AG09319 (cell line): ENCODE results near the gene CTNND2.

ENCODE experiments used
- DNase-seq: peaks from one replicate; pipeline ENCODE4 v3.0.0-alpha.2; 2010; ENCODE audit warnings: low read depth; ENCODE audit errors: extremely low read depth
- TF ChIP-seq, protein P1 (sequence below): IDR thresholded peaks from 2 replicates; pipeline ENCODE4 v1.5.1; 2011; ENCODE audit warnings: low read depth, mild to moderate bottlenecking, inconsistent platforms, low read length, moderate library complexity

Gene CTNND2

DNA sequence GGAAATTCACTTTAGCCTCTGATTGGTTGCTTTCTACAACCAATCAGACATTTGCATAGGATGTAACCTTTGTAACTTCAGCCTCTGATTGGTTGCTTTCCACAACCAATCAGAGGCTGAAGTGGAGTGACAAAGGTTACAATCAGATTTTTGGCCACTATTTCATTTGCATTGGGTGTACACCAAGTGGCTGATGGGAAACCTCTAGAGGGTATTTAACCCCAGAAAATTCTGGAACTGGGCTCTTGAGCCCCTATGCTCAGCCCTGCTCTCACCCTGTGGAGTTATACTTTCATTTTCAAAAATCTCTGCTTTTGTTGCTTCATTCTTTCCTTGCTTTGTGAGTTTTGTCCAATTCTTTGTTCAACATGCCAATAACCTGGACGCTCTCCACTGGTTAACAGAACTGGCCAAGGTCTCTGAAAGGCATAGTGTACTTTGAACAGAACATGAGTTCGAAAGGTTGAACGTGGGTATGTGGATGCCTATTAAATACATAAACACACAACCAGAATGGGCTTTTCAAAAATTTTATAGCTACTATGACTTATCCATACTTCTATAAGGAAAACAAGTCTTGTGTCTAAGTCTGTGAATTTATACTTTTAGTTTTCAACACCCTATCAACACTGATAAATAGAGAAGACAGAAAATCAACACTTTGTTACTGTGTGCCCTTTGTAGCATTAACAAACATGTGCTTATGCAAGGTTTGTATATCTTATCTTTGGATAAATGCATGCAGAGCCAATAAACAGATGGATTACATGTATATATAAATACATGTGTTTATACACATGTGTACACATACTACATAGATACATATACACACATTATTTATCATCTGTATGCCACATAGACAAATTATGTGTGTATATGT lies 568.1 kb downstream of the CTNND2 start:
- no peak for DNase-seq
- TF ChIP-seq, protein P1, sequence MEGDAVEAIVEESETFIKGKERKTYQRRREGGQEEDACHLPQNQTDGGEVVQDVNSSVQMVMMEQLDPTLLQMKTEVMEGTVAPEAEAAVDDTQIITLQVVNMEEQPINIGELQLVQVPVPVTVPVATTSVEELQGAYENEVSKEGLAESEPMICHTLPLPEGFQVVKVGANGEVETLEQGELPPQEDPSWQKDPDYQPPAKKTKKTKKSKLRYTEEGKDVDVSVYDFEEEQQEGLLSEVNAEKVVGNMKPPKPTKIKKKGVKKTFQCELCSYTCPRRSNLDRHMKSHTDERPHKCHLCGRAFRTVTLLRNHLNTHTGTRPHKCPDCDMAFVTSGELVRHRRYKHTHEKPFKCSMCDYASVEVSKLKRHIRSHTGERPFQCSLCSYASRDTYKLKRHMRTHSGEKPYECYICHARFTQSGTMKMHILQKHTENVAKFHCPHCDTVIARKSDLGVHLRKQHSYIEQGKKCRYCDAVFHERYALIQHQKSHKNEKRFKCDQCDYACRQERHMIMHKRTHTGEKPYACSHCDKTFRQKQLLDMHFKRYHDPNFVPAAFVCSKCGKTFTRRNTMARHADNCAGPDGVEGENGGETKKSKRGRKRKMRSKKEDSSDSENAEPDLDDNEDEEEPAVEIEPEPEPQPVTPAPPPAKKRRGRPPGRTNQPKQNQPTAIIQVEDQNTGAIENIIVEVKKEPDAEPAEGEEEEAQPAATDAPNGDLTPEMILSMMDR = no peak

DNA sequence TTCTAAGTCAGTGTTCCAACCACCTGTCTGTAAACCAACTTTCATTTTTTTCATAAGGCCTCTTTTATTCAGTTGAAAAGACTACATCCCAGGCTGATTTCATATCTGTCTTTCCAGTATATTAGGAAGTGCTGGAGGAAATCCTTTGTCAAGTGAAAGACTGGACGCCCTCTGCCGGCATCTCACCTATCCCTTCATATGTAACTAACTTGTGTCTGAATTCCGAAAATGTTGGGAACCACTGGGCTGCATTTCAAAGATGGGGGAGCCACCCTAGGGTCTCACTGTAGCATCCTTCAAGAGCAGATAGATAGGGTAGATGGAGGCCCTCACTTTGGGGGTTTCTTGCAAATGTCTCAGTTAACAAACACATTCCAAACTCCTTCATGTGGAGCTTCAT lies 569.8 kb downstream of the CTNND2 start:
- TF ChIP-seq, protein P1 = no peak
- no peak for DNase-seq

DNA sequence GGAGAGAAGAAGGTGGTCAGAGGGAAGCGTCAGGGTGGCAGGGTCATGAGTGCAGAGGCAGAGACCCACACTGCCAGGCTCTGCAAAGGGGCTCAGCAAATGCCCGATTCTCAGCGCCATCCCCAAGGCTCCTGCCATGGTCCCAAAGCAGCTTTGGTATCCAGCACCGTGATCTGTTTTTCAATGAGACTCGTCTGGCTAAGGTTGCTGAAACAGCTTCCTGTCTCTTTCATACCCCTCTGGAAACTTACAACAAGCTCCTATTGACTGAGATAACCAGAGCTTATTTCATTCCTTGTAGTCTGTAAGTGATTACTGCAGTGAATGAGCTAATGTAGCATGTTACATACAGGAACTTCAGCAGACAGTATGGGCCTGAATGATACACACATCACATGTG lies 574.6 kb downstream of the CTNND2 start:
- DNase-seq = no peak
- TF ChIP-seq, protein P1 = no peak

DNA sequence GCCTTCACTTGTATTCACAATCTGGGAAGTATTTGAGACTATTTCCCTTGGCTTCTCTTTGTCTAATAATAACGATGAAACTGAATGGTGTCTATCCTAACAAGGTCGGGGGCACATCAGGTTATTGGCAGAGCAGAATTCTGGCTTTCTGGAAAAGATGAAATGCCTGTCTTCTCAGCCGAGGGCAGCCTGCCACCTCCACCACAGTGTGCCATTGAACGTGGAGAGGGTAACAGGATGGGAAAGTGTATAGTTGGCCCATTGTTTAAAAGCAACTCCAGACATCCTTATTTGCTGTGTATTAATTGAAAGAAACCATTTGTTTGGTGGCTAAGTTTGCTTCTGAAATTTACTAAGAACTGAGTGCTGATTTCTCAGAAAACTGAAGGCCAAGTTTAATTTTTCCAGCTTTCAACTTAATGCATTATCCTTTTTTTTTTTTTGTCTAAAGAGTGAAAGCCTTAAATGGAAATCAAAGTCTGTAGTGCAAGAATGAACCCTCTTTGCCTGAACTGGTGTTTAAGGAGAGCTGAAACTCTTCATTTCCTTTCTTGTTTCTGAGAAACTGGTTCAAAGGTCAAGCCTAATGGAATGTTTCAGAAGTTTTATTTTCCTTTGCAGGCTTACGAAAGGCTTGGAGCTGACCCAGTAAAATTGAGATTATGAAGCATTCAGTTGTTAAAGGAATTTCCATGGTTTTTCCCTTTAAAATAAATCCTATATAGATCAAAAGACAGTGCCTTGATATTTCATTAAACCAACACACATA lies 579.5 kb downstream of the CTNND2 start:
- TF ChIP-seq, protein P1 = no peak
- DNase-seq = no peak

DNA sequence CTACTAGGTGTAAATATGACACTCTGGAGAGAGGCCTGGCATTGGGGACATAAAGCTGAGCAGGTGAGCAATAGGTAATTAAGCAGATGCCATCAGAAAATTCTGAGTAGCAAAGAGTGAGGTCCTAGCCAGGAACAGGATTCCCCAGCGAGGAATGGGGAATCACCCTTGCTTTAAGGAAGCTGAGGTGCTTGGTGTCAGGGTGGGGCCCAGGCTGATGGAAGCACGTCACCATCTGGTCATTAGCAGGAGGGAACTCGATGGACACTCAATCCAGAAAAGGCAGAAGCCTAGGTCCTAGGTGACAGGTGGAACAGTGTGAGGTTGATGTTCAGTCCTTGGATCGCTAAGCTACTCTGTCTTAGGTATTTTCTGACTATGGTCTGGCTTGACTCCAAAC lies 580.5 kb downstream of the CTNND2 start:
- TF ChIP-seq, protein P1 = no peak
- DNase-seq = no peak

DNA sequence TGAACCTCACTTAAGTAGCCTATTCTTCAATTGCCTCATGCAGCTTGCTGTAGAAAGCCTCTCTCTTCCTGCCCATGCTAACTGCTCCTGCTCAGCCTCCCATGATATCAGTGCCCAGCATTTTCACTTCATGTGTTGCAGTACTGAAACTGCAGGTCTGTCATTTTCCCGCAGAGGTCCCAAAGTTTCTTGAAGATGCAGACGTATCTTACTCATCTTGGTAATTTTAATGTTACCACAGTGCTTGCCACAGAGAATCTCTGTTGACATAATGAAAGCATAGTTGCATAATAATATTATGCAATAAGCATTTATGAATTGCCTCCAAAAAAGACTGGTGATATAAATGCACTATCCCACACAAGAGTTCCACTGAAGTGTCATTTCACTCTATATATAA lies 582.1 kb downstream of the CTNND2 start:
- TF ChIP-seq, protein P1 = no peak
- no peak for DNase-seq
